Stimulated activated CD4-positive, alpha-beta T cell treated with anti-CD3 and anti-CD28 coated beads, Interleukin-15, amount 100 ng/mL, for 1 hour (primary cell): ENCODE measurements around the gene ICAM2.

Experiments
- DNase-seq, 2 donors: peaks; one replicate each; pipeline ENCODE4 v3.0.0-alpha.2; 2020; ENCODE audit warnings: low read depth in 1 of 2, low spot score in 1 of 2

Gene ICAM2

GRCh38 chr17:63975541-63976092, 44.8 kb downstream of the ICAM2 start:
- no peak for DNase-seq

GRCh38 chr17:63974594-63975192, 45.7 kb downstream of the ICAM2 start:
- DNase-seq = no peak

DNA sequence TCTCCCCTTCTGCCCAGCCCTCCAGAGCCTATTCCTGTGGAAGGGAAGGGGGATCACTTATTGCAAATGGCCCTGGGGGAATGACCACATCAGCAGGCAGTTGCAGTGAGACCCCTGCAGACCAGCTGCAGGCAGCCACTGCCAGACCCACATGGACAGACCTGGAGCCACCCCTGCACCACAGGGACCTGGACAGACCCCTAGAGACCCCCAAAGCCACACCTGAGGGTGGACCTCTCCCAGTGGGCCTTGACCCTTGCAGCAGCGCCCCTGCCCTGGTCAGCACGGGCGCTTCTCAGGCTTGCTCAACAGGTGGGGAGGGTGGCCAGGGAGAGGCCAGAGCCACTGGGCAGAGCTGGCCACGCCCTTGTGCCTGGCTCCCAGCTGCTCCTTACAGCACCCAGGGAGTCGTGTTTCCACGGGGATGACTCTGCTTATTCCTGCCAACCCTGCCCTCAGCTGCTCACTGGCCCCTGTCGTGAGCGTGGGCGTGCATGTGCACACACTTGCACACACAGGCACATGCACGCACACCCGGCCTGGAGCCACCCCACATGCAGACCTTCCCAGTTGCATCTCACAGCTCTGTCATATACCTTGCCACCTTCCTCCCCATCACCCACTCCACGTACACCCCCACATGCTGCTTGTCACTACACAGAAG, 46.4 kb downstream of the ICAM2 start:
- DNase-seq = no peak

DNA sequence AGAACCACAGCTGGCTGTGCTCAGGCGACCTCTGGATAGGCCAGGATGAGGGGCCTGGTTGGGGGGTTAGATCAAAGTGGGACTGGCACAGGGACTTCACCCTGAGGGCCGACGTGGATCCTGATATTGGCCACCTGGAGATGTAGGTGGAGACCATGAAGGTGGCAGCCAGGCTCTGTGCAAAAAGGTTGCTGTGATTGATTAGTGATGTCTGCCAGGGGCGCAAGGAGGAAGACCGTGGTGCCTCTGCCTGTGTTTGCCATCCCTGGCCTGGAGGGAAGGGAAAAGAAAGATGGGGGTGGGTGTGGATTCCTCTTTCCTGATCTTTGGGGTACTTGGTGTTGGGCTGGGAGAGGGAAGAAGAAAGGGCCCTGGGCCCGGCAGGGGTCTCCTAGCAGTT, 47.2 kb downstream of the ICAM2 start:
- DNase-seq = no peak

- DNase-seq = no peak
Observed at GRCh38 chr17:63972796-63973195, 47.6 kb downstream of the ICAM2 start, which contains the start of gene SCN4A. SCN4A (minus strand) TSS chr17:63972918; CDS start chr17:63972841, 77 bp downstream.

- DNase-seq = no peak
Observed at GRCh38 chr17:63969278-63969677, 51.2 kb downstream of the ICAM2 start.

DNA sequence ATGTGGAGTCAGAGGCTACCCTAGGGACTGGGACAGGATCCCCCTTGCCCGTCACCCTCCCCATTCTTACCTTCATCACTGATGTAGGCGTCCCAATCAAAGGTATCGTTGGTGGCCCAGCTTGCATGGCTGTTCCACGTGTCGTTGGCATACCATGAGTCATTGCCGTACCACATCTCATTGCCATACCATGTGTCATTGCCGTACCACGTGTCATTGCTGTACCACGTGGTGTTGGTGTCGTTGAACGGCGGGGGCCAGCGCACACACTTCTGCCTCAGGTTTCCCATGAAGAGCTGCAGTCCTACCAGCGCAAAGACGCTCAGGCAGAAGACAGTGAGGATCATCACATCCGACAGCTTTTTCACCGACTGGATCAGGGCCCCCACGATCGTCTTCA, 52.5 kb downstream of the ICAM2 start:
- no peak for DNase-seq

- no peak for DNase-seq
Observed at GRCh38 chr17:63966646-63967264, 53.7 kb downstream of the ICAM2 start.

- DNase-seq = no peak
Observed at GRCh38 chr17:63963123-63963522, 57.3 kb downstream of the ICAM2 start.

GRCh38 chr17:63962298-63962744, 58.1 kb downstream of the ICAM2 start:
- no peak for DNase-seq

- peak in 1 of 2 donors; percentile 23 for DNase-seq
Observed at GRCh38 chr17:63961355-63962212, 58.8 kb downstream of the ICAM2 start.

GRCh38 chr17:63960430-63960829, 60.0 kb downstream of the ICAM2 start:
- no peak for DNase-seq

DNA sequence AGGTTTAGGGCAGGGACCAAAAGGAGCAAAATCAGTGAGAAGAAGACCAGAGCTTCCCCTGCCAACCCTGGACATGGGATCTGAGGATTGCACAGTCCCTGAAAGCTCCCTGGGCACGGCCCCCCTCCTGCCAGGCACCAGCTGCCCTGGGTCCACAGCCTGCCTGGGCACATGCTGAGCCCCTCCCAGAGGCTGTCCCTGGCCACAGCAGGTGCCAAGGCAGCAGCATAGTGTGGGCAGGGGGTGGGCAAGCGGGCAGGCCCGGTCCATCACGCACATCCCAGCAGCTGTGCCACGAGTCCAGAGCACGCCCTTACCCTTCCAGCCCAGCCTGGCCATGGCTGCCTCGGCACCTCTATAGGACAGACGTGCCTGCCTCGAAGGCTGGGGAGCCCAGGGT, 60.4 kb downstream of the ICAM2 start:
- DNase-seq = no peak

- DNase-seq = no peak
Observed at GRCh38 chr17:63956296-63956920, 64.0 kb downstream of the ICAM2 start.

DNA sequence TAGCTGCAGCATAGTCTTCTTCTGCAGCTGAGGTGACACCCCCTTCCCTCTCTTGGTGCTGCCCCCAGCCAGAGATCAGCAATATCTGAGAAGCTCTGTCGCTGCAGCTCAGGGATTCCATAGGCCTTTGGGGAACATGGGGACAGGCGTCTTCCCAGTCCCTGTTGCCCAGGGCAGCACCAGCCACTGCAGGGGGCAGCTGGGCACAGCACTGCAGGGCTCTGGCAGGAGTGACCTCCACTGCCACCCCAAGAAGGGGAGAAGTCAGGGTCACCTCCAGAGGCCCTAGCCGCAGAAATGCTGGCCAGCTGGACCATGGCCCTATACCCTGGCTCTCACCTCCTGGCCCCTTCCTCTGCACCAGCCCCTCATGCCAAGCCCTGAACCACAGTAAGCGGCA, 64.6 kb downstream of the ICAM2 start:
- DNase-seq = no peak

DNA sequence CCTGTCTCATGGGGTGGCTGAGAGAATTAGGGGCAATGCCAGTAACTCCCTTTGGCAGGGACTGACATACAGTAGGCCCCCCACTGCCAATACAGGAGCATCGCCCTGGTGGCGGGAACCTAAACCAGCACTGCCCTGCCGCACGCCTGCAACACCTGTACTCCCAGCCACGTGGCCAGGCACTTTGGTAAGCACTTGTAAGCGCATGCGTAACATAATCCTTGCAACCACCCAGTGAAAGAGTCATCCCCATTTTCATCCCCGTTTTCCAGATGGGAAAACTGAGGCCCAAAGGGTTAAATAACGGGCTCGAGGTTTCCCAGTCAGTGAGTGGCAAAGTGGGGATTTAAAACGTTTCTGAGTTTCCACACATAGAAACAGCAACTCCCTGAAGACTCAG, 65.2 kb downstream of the ICAM2 start:
- DNase-seq = no peak

DNA sequence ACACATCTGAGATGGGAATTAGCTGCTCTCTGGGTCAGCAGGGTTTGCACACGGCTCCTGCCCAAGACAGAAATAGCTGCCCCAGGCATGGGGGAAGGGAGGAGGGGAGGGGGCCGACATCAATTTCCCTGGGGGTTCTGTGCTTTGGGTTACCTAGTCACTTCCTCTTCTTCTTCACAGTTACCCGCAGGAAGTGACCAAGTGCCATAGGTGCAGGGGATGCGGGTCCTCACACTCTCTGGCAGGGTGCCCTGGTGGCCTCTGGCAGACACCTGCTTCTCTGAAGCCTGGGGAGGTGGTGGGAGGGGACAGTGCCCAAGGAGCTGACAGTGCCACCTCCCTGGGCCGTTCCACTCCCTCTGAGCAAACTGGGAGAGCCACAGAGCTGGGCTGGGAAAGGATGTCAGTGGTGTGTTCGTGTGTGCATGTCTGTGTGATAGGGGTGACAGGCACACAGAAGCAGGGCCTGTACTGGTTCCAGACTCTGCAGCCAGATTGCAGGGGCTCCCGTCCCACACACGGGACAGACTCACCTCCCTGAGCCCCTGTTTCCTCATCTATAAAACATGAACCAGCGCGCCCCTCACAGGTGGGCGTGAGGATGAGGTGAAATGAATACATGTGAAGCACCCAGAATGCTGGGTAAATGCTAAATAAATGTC, 65.9 kb downstream of the ICAM2 start:
- no peak for DNase-seq
